ENCODE measurements around the gene PDGFA. TPM values are rescaled to one million over a fixed set of nuclear protein-coding genes. Genes with fewer than 3 reads are reported as not detected.

PDGFA gene
- total and polyA plus RNA-seq, 5 donors, result 18.3 to 44.3 (median 33.0) TPM

- H3K27ac ChIP-seq (ENCODE audit: low read length), result no peak overlapping the region
- peak; percentile 19 to 54 (median 32) for DNase-seq
- WGBS, result 80% methylated on average over 31 of the region's 31 CpGs
- ATAC-seq, result peak; percentile 23 to 39
- H3K27me3 ChIP-seq (ENCODE audit: control insufficient read depth, insufficient read depth), result no peaks in the 10 kb centered on the region
- no peak overlapping the region for H3K4me3 ChIP-seq (ENCODE audit: low read length)
- peaks cover 1% of the 10 kb centered on the region for H3K4me1 ChIP-seq (ENCODE audit: control insufficient read depth, insufficient read depth, low read length)
- intact Hi-C loops (cut with DNase I), result no loop called here
- no peaks in the 10 kb centered on the region for H3K9me3 ChIP-seq (ENCODE audit: control insufficient read depth, low read length)
These were observed 25.4 kb downstream of the PDGFA start for GRCh38 chr7:494259-494687.

GRCh38 chr7:493661-494251, 25.9 kb downstream of the PDGFA start:
- no peak overlapping the region for H3K27ac ChIP-seq (ENCODE audit: low read length)
- ATAC-seq (no peak), DNase-seq (peak; percentile 11 to 69 (median 37))
- no peaks in the 10 kb centered on the region for H3K27me3 ChIP-seq (ENCODE audit: control insufficient read depth, insufficient read depth)
- H3K9me3 ChIP-seq (ENCODE audit: control insufficient read depth, low read length), result no peaks in the 10 kb centered on the region
- peaks cover 1% of the 10 kb centered on the region for H3K4me1 ChIP-seq (ENCODE audit: control insufficient read depth, insufficient read depth, low read length)
- intact Hi-C loops (cut with DNase I), result no loop called here
- WGBS, result 91% methylated on average over 55 of the region's 55 CpGs
- H3K4me3 ChIP-seq (ENCODE audit: low read length), result no peak overlapping the region

- Histone ChIP-seq H3K27ac (ENCODE audit: low read length) (no peak overlapping the region), H3K4me1 (ENCODE audit: control insufficient read depth, insufficient read depth, low read length) (peaks cover 1% of the 10 kb centered on the region), H3K27me3 (ENCODE audit: control insufficient read depth, insufficient read depth) (no peaks in the 10 kb centered on the region), H3K9me3 (ENCODE audit: control insufficient read depth, low read length) (no peaks in the 10 kb centered on the region), H3K4me3 (ENCODE audit: low read length) (no peak overlapping the region)
- WGBS, result 70% methylated on average over 8 of the region's 8 CpGs
- ATAC-seq, result no peak
- intact Hi-C loops (cut with DNase I), result no loop called here
- peak; percentile 6 to 62 (median 46) for DNase-seq
These were observed 27.0 kb downstream of the PDGFA start for GRCh38 chr7:492714-493065.

GRCh38 chr7:491958-492713, 27.5 kb downstream of the PDGFA start:
- no peaks in the 10 kb centered on the region for H3K27me3 ChIP-seq (ENCODE audit: control insufficient read depth, insufficient read depth)
- WGBS, result 83% methylated on average over 15 of the region's 15 CpGs
- H3K27ac ChIP-seq (ENCODE audit: low read length), result no peak overlapping the region
- intact Hi-C loops (cut with DNase I), result no loop called here
- DNase-seq, result peak; percentile 12 to 45 (median 24)
- H3K4me1 ChIP-seq (ENCODE audit: control insufficient read depth, insufficient read depth, low read length), result peaks cover 1% of the 10 kb centered on the region
- H3K9me3 ChIP-seq (ENCODE audit: control insufficient read depth, low read length), result no peaks in the 10 kb centered on the region
- no peak overlapping the region for H3K4me3 ChIP-seq (ENCODE audit: low read length)
- ATAC-seq, result no peak

- DNase-seq (peak; percentile 7 to 48 (median 47)), ATAC-seq (no peak)
- Histone ChIP-seq H3K9me3 (ENCODE audit: control insufficient read depth, low read length) (no peaks in the 10 kb centered on the region), H3K27ac (ENCODE audit: low read length) (no peak overlapping the region), H3K4me3 (ENCODE audit: low read length) (no peak overlapping the region), H3K4me1 (ENCODE audit: control insufficient read depth, insufficient read depth, low read length) (peaks cover 1% of the 10 kb centered on the region), H3K27me3 (ENCODE audit: control insufficient read depth, insufficient read depth) (no peaks in the 10 kb centered on the region)
- 82% methylated on average over 22 of the region's 22 CpGs for WGBS
- intact Hi-C loops (cut with DNase I), result no loop called here
These were observed 28.2 kb downstream of the PDGFA start for GRCh38 chr7:491292-491957.

- no peak for ATAC-seq
- 85% methylated on average over 18 of the region's 18 CpGs for WGBS
- DNase-seq, result peak; percentile 3 to 30 (median 28)
These were observed 29.0 kb downstream of the PDGFA start for GRCh38 chr7:490461-491291.

GRCh38 chr7:489876-490275, 29.8 kb downstream of the PDGFA start:
- H3K27ac ChIP-seq (ENCODE audit: low read length), result no peak overlapping the region
- no peaks in the 10 kb centered on the region for H3K27me3 ChIP-seq (ENCODE audit: control insufficient read depth, insufficient read depth)
- no peak overlapping the region for H3K4me3 ChIP-seq (ENCODE audit: low read length)
- intact Hi-C loops (cut with DNase I), result no loop called here
- WGBS, result 75% methylated on average over 4 of the region's 4 CpGs
- DNase-seq, result peak in 1 of 3 donors; percentile 4
- H3K4me1 ChIP-seq (ENCODE audit: control insufficient read depth, insufficient read depth, low read length), result peaks cover 5% of the 10 kb centered on the region
- no peaks in the 10 kb centered on the region for H3K9me3 ChIP-seq (ENCODE audit: control insufficient read depth, low read length)
- no peak for ATAC-seq

More at GRCh38 chr7:490461-491291, 29.0 kb downstream of the PDGFA start:
- Histone ChIP-seq H3K9me3 (ENCODE audit: control insufficient read depth, low read length) (no peaks in the 10 kb centered on the region), H3K4me1 (ENCODE audit: control insufficient read depth, insufficient read depth, low read length) (peaks cover 5% of the 10 kb centered on the region), H3K27me3 (ENCODE audit: control insufficient read depth, insufficient read depth) (no peaks in the 10 kb centered on the region), H3K27ac (ENCODE audit: low read length) (no peak overlapping the region), H3K4me3 (ENCODE audit: low read length) (no peak overlapping the region)
- intact Hi-C loops (cut with DNase I), result no loop called here

- 92% methylated on average over 16 of the region's 16 CpGs for WGBS
- no peaks in the 10 kb centered on the region for H3K9me3 ChIP-seq (ENCODE audit: control insufficient read depth, low read length)
These were observed 33.4 kb downstream of the PDGFA start for GRCh38 chr7:486216-486743.

GRCh38 chr7:485188-486081, 34.2 kb downstream of the PDGFA start:
- no peak overlapping the region for H3K4me3 ChIP-seq (ENCODE audit: low read length)
- peak; percentile 74 to 76 for ATAC-seq
- no peaks in the 10 kb centered on the region for H3K9me3 ChIP-seq (ENCODE audit: control insufficient read depth, low read length)
- peak; percentile 24 to 74 (median 64) for DNase-seq
- H3K27me3 ChIP-seq (ENCODE audit: control insufficient read depth, insufficient read depth), result no peaks in the 10 kb centered on the region
- WGBS, result 56% methylated on average over 25 of the region's 25 CpGs
- intact Hi-C loops (cut with DNase I), result no loop called here
- H3K4me1 ChIP-seq (ENCODE audit: control insufficient read depth, insufficient read depth, low read length), result peaks cover 3% of the 10 kb centered on the region
- H3K27ac ChIP-seq (ENCODE audit: low read length), result no peak overlapping the region

More at GRCh38 chr7:486216-486743, 33.4 kb downstream of the PDGFA start:
- ATAC-seq, result no peak
- Histone ChIP-seq H3K4me3 (ENCODE audit: low read length) (no peak overlapping the region), H3K27me3 (ENCODE audit: control insufficient read depth, insufficient read depth) (no peaks in the 10 kb centered on the region), H3K27ac (ENCODE audit: low read length) (no peak overlapping the region), H3K4me1 (ENCODE audit: control insufficient read depth, insufficient read depth, low read length) (peaks cover 3% of the 10 kb centered on the region)
- intact Hi-C loops (cut with DNase I), result no loop called here
- DNase-seq, result peak in 1 of 3 donors; percentile 37

All from right cardiac atrium (tissue), 5 donors.